Adrenal gland (tissue), 12 donors: ENCODE results near the gene CALN1. TPM values are rescaled to one million over a fixed set of nuclear protein-coding genes. Genes with fewer than 3 reads are reported as not detected.
"Not testable (repeated sequence)": the region's sequence is repeated elsewhere in the genome, so short reads cannot be mapped to it uniquely, and the experiment has no call there.

Experiments
- DNase-seq, 7 donors: peaks; one replicate each; pipeline ENCODE4 v3.0.0-alpha.2; 2019 to 2020
- H3K27ac ChIP-seq, 5 donors: fragments of 200-600 bp; sonication (generic) in 4 of 5; 1 replicate in 3 of 5; 2 replicates in 2 of 5; pipeline versions ENCODE4 v1.5.1 to v1.8.0; 2016 to 2020; ENCODE audit warnings: mild to moderate bottlenecking in 1 of 5
- H3K27me3 ChIP-seq: fragments of 200-600 bp; 2 replicates; pipeline ENCODE4 v1.8.0; 2021
- H3K36me3 ChIP-seq, 2 donors: fragments of 200-600 bp; replicated peaks in 1 of 2; 1 replicate in 1 of 2; 2 replicates in 1 of 2; pipeline versions ENCODE4 v1.5.1 to v1.8.0; 2018 to 2022
- H3K4me1 ChIP-seq, 2 donors: fragments of 200-600 bp; replicated peaks in 1 of 2; 1 replicate in 1 of 2; 2 replicates in 1 of 2; pipeline versions ENCODE4 v1.5.1 to v1.8.0; 2018 to 2021
- H3K4me3 ChIP-seq, 4 donors: fragments of 200-600 bp; sonication (generic) in 3 of 4; one replicate each; pipeline ENCODE4 v1.5.1; 2016 to 2018
- H3K9me3 ChIP-seq, 3 donors: fragments of 200-600 bp; sonication (generic) in 1 of 3; replicated peaks in 1 of 3; 1 replicate in 2 of 3; 2 replicates in 1 of 3; pipeline versions ENCODE4 v1.5.1 to v1.8.0; 2016 to 2021
- CTCF ChIP-seq, 6 experiments: fragments of 450-650 bp in 4 of 6; fragments of 200-600 bp in 2 of 6; sonication (generic) in 1 of 6; IDR thresholded peaks; 1 replicate in 5 of 6; 2 replicates in 1 of 6; pipeline versions ENCODE4 v1.5.1 to v1.8.0; 2016 to 2021; ENCODE audit warnings: antibody characterized with exemption in 6 of 6, mild to moderate bottlenecking in 2 of 6, moderate library complexity in 1 of 6
- POLR2A ChIP-seq, 2 donors: fragments of 450-650 bp; IDR thresholded peaks; one replicate each; pipeline ENCODE4 v1.6.1; 2017; ENCODE audit warnings: antibody characterized with exemption in 2 of 2, mild to moderate bottlenecking in 2 of 2, moderate library complexity in 1 of 2
- WGBS, 4 donors: extraction: QIAGEN DNeasy Blood & Tissue Kit in 2 of 4; methylation state at CpG; one replicate each; pipeline versions ENCODE4 v1.1.5 to v1.1.7; 2013 to 2017; 5-methylcytosine and 5-hydroxymethylcytosine counted together
- intact Hi-C, 2 donors: fragments of 100-400 bp; cut with DNase I; formaldehyde crosslinking; loops; one replicate each; pipeline versions ENCODE4 v1.14.1 to v1.15.0; 2022 to 2023
- polyA plus RNA-seq, 3 donors: library from polyadenylated mRNA; stranded (reverse); fragments of 200-250 nt in 2 of 3; fragments of 350-450 nt in 1 of 3; fragmentation: Illumina TruSeq in 1 of 3; extraction: RNeasy Lipid Tissue Mini Kit (QIAGEN cat#74804) in 1 of 3; gene quantifications; one replicate each; pipeline ENCODE4 v1.2.3, GENCODE V29; 2013 to 2014
- total RNA-seq, 9 donors: library from RNA; depleted of rRNA in 4 of 9; stranded (reverse); fragments of >200 nt in 4 of 9; fragments of 120-200 nt in 1 of 9; fragmentation: NEBNext Ultra II Directional in 1 of 9; extraction: Animal tissue kit (Norgen Biotek cat#: 25700) in 1 of 9; gene quantifications; one replicate each; pipeline versions ENCODE4 v1.1.0 to v1.2.4, GENCODE V29; 2013 to 2023
- donor health status: healthy with polysubstance abuse.
- donor health status: Bipolar disorder and iron deficiency.
- donor health status: DM: yes; HTN: yes; CAD: no.
- donor health status: DM: no; HTN: no; CAD: no.
- donor health status: DM: no; HTN: no; CAD: no.
- donor health status: DM: yes; HTN: yes; CAD: no.

CALN1 gene
- total and polyA plus RNA-seq, 12 donors, result 4.3 to 51.5 (median 15.2) TPM

DNA sequence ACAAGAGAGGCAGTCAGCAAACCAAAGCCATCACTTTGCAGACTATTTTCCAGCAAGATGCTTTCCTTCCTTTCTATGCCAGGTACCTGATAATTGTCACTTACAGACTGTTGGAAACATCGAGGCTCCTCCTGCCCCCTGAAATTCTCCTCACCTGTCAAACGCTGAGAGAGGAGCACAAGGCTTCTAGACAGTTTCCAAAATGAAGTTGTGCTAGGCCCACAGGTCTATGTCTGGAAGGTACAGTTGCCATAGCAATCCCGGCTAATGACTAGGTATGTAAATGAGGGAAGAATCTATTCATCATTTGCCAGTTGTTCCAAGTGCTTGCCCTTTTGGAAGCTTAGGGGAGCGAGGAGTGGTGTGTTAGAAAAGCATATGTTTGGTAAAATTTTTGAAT, 334.4 kb downstream of the CALN1 start:
- DNase-seq, result no peak
- H3K27ac ChIP-seq, result no peak overlapping the region
- intact Hi-C loops, result no loop called here
- no peak overlapping the region for H3K4me3 ChIP-seq
- TF ChIP-seq POLR2A (IDR thresholded peaks at IDR 0.05) (no peak), CTCF (IDR thresholded peaks at IDR 0.05) (no peak)
- no peaks in the 10 kb centered on the region for H3K9me3 ChIP-seq
- H3K27me3 ChIP-seq, result no peaks in the 10 kb centered on the region
- H3K36me3 ChIP-seq, result no peaks in the 10 kb centered on the region
- H3K4me1 ChIP-seq, result no peaks in the 10 kb centered on the region
- WGBS, 4 donors, result 85 to 92% (median 90%) methylated on average over 4 of the region's 4 CpGs

DNA sequence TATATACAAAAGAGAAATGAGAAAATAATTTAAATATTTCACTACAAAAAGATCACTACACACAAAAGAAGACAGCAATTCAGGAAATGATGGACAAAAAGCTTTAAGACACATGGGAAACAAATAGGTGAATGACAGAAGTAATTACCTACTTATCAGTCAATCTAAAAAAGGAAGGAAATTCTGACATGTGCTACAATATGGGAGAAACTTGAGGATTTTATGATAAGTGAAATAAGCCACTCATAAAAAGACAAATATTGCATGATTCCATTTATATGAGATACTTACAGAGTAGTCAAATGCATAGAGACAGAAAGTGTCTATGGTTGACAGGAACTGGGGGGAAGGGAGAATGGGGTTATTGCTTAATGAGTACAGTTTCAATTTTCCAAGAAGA, 339.2 kb downstream of the CALN1 start:
- DNase-seq, result no peak
- Histone ChIP-seq H3K27ac (no peak overlapping the region), H3K4me3 (no peak overlapping the region), H3K4me1 (no peaks in the 10 kb centered on the region), H3K27me3 (no peaks in the 10 kb centered on the region), H3K36me3 (no peaks in the 10 kb centered on the region), H3K9me3 (no peaks in the 10 kb centered on the region)
- no peak for TF ChIP-seq CTCF (IDR thresholded peaks at IDR 0.05)
- TF ChIP-seq POLR2A (IDR thresholded peaks at IDR 0.05), result no peak
- intact Hi-C loops, result no loop called here

DNA sequence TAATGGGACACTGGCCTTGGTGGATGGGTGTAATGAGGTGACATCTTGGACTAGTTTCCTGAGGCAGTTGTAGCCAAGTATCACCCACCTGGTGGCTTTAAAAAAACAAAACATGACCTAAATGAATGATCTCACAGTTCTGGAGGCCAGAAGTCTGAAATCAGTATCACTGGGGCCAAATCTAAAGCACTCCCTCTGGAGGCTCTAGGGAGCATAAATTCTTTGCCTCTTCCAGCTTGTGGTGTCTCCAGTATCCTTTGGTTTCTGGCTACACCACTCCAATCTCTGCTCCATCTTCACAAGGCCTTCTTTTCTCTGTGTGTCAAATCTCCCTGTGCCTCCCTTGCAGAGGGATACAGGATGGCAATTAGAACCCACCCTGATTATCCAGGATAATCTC, 342.9 kb downstream of the CALN1 start:
- no peak for TF ChIP-seq CTCF (IDR thresholded peaks at IDR 0.05)
- no peak for TF ChIP-seq POLR2A (IDR thresholded peaks at IDR 0.05)
- no peak for DNase-seq
- no peak overlapping the region for H3K4me3 ChIP-seq
- no peak overlapping the region for H3K27ac ChIP-seq
- no peaks in the 10 kb centered on the region for H3K9me3 ChIP-seq
- no peaks in the 10 kb centered on the region for H3K4me1 ChIP-seq
- H3K27me3 ChIP-seq, result no peaks in the 10 kb centered on the region
- intact Hi-C loops, result no loop called here
- H3K36me3 ChIP-seq, result no peaks in the 10 kb centered on the region

- intact Hi-C loops, H3K27me3 ChIP-seq, H3K4me1 ChIP-seq, H3K27ac ChIP-seq, DNase-seq, H3K4me3 ChIP-seq, H3K9me3 ChIP-seq, H3K36me3 ChIP-seq: not testable (repeated sequence)
- WGBS, 4 donors, result 83 to 96% (median 93%) methylated on average over 1 of the region's 1 CpG
Measured at GRCh38 chr7:72065764-72066163, 346.4 kb downstream of the CALN1 start.

GRCh38 chr7:72064916-72065315, 347.2 kb downstream of the CALN1 start:
- Histone ChIP-seq H3K4me3 (no peak overlapping the region), H3K27ac (no peak overlapping the region), H3K27me3 (no peaks in the 10 kb centered on the region), H3K4me1 (no peaks in the 10 kb centered on the region), H3K36me3 (no peaks in the 10 kb centered on the region), H3K9me3 (no peaks in the 10 kb centered on the region)
- DNase-seq, result no peak
- intact Hi-C loops, result no loop called here
- TF ChIP-seq POLR2A (IDR thresholded peaks at IDR 0.05) (no peak), CTCF (IDR thresholded peaks at IDR 0.05) (no peak)
